ENCODE data around the gene CTNNA3. TPM values are rescaled to one million over a fixed set of nuclear protein-coding genes. Genes with fewer than 3 reads are reported as not detected.

Gene CTNNA3
- total and polyA plus RNA-seq, 9 donors = 4.1 to 18.8 (median 6.3) TPM

- Histone ChIP-seq H3K4me1 (ENCODE audit: control insufficient read depth, insufficient read depth, low read length) (peaks cover 2% of the 10 kb centered on the region), H3K36me3 (ENCODE audit: control insufficient read depth, insufficient read depth, low read length) (no peaks in the 10 kb centered on the region), H3K27me3 (ENCODE audit: control insufficient read depth, insufficient read depth, low read length) (no peaks in the 10 kb centered on the region), H3K27ac (ENCODE audit: low read length) (no peak overlapping the region), H3K9me3 (replicated peaks; ENCODE audit: control insufficient read depth, low read depth, low read length) (no peaks in the 10 kb centered on the region), H3K4me3 (ENCODE audit: low read length) (no peak overlapping the region)
- 31% methylated on average over 4 of the region's 4 CpGs for WGBS (ENCODE audit: insufficient coverage)
- no peak for DNase-seq
Measured at GRCh38 chr10:66586897-66587679, 1108.9 kb downstream of the CTNNA3 start.

- 51% methylated on average over 3 of the region's 5 CpGs for WGBS (ENCODE audit: insufficient coverage)
- H3K4me1 ChIP-seq (ENCODE audit: control insufficient read depth, insufficient read depth, low read length) = peaks cover 2% of the 10 kb centered on the region
- H3K27me3 ChIP-seq (ENCODE audit: control insufficient read depth, insufficient read depth, low read length) = no peaks in the 10 kb centered on the region
- no peaks in the 10 kb centered on the region for H3K36me3 ChIP-seq (ENCODE audit: control insufficient read depth, insufficient read depth, low read length)
- H3K9me3 ChIP-seq (replicated peaks; ENCODE audit: control insufficient read depth, low read depth, low read length) = no peaks in the 10 kb centered on the region
- no peak overlapping the region for H3K4me3 ChIP-seq (ENCODE audit: low read length)
- DNase-seq = no peak
- H3K27ac ChIP-seq (ENCODE audit: low read length) = no peak overlapping the region
Measured at GRCh38 chr10:66586073-66586472, 1109.9 kb downstream of the CTNNA3 start.

- no peaks in the 10 kb centered on the region for H3K9me3 ChIP-seq (replicated peaks; ENCODE audit: control insufficient read depth, low read depth, low read length)
- H3K4me1 ChIP-seq (ENCODE audit: control insufficient read depth, insufficient read depth, low read length) = no peaks in the 10 kb centered on the region
- WGBS (ENCODE audit: insufficient coverage) = no CpG with 5 or more reads among the region's 2 CpGs
- DNase-seq = peak; percentile 25
- no peak overlapping the region for H3K27ac ChIP-seq (ENCODE audit: low read length)
- H3K4me3 ChIP-seq (ENCODE audit: low read length) = no peak overlapping the region
- H3K27me3 ChIP-seq (ENCODE audit: control insufficient read depth, insufficient read depth, low read length) = no peaks in the 10 kb centered on the region
- H3K36me3 ChIP-seq (ENCODE audit: control insufficient read depth, insufficient read depth, low read length) = no peaks in the 10 kb centered on the region
Measured at GRCh38 chr10:66575251-66575855, 1120.6 kb downstream of the CTNNA3 start.

- DNase-seq = no peak
- no peak overlapping the region for H3K4me3 ChIP-seq (ENCODE audit: low read length)
- H3K27ac ChIP-seq (ENCODE audit: low read length) = no peak overlapping the region
- 60% methylated on average over 1 of the region's 2 CpGs for WGBS (ENCODE audit: insufficient coverage)
- no peaks in the 10 kb centered on the region for H3K4me1 ChIP-seq (ENCODE audit: control insufficient read depth, insufficient read depth, low read length)
- no peaks in the 10 kb centered on the region for H3K9me3 ChIP-seq (replicated peaks; ENCODE audit: control insufficient read depth, low read depth, low read length)
- H3K27me3 ChIP-seq (ENCODE audit: control insufficient read depth, insufficient read depth, low read length) = no peaks in the 10 kb centered on the region
- no peaks in the 10 kb centered on the region for H3K36me3 ChIP-seq (ENCODE audit: control insufficient read depth, insufficient read depth, low read length)
Measured at GRCh38 chr10:66572700-66573099, 1123.3 kb downstream of the CTNNA3 start.

- Histone ChIP-seq H3K4me1 (ENCODE audit: control insufficient read depth, insufficient read depth, low read length) (no peaks in the 10 kb centered on the region), H3K4me3 (ENCODE audit: low read length) (no peak overlapping the region), H3K27me3 (ENCODE audit: control insufficient read depth, insufficient read depth, low read length) (no peaks in the 10 kb centered on the region), H3K9me3 (replicated peaks; ENCODE audit: control insufficient read depth, low read depth, low read length) (no peaks in the 10 kb centered on the region), H3K27ac (ENCODE audit: low read length) (no peak overlapping the region), H3K36me3 (ENCODE audit: control insufficient read depth, insufficient read depth, low read length) (no peaks in the 10 kb centered on the region)
- DNase-seq = no peak
- WGBS (ENCODE audit: insufficient coverage) = 74% methylated on average over 3 of the region's 4 CpGs
Measured at GRCh38 chr10:66565999-66566398, 1130.0 kb downstream of the CTNNA3 start.

- H3K27me3 ChIP-seq (ENCODE audit: control insufficient read depth, insufficient read depth, low read length) = no peaks in the 10 kb centered on the region
- no peaks in the 10 kb centered on the region for H3K4me1 ChIP-seq (ENCODE audit: control insufficient read depth, insufficient read depth, low read length)
- DNase-seq = no peak
- H3K36me3 ChIP-seq (ENCODE audit: control insufficient read depth, insufficient read depth, low read length) = no peaks in the 10 kb centered on the region
- no peaks in the 10 kb centered on the region for H3K9me3 ChIP-seq (replicated peaks; ENCODE audit: control insufficient read depth, low read depth, low read length)
- WGBS (ENCODE audit: insufficient coverage) = no CpG with 5 or more reads among the region's 3 CpGs
- H3K27ac ChIP-seq (ENCODE audit: low read length) = no peak overlapping the region
- H3K4me3 ChIP-seq (ENCODE audit: low read length) = no peak overlapping the region
Measured at GRCh38 chr10:66564287-66564686, 1131.7 kb downstream of the CTNNA3 start.

GRCh38 chr10:66555061-66555460 lies 1140.9 kb downstream of the CTNNA3 start:
- Histone ChIP-seq H3K27ac (ENCODE audit: low read length) (no peak overlapping the region), H3K9me3 (replicated peaks; ENCODE audit: control insufficient read depth, low read depth, low read length) (no peaks in the 10 kb centered on the region), H3K27me3 (ENCODE audit: control insufficient read depth, insufficient read depth, low read length) (no peaks in the 10 kb centered on the region), H3K36me3 (ENCODE audit: control insufficient read depth, insufficient read depth, low read length) (no peaks in the 10 kb centered on the region), H3K4me1 (ENCODE audit: control insufficient read depth, insufficient read depth, low read length) (no peaks in the 10 kb centered on the region), H3K4me3 (ENCODE audit: low read length) (no peak overlapping the region)
- DNase-seq = peak; percentile 74
- WGBS (ENCODE audit: insufficient coverage) = 20% methylated on average over 1 of the region's 2 CpGs

GRCh38 chr10:66552331-66552730 lies 1143.7 kb downstream of the CTNNA3 start:
- DNase-seq = no peak
- Histone ChIP-seq H3K27me3 (ENCODE audit: control insufficient read depth, insufficient read depth, low read length) (no peaks in the 10 kb centered on the region), H3K4me3 (ENCODE audit: low read length) (no peak overlapping the region), H3K4me1 (ENCODE audit: control insufficient read depth, insufficient read depth, low read length) (no peaks in the 10 kb centered on the region), H3K27ac (ENCODE audit: low read length) (no peak overlapping the region), H3K36me3 (ENCODE audit: control insufficient read depth, insufficient read depth, low read length) (no peaks in the 10 kb centered on the region), H3K9me3 (replicated peaks; ENCODE audit: control insufficient read depth, low read depth, low read length) (no peaks in the 10 kb centered on the region)
- no CpG with 5 or more reads among the region's 1 CpG for WGBS (ENCODE audit: insufficient coverage)

- H3K36me3 ChIP-seq (ENCODE audit: control insufficient read depth, insufficient read depth, low read length) = no peaks in the 10 kb centered on the region
- no peak for DNase-seq
- H3K9me3 ChIP-seq (replicated peaks; ENCODE audit: control insufficient read depth, low read depth, low read length) = no peaks in the 10 kb centered on the region
- no peaks in the 10 kb centered on the region for H3K27me3 ChIP-seq (ENCODE audit: control insufficient read depth, insufficient read depth, low read length)
- WGBS (ENCODE audit: insufficient coverage) = 77% methylated on average over 2 of the region's 3 CpGs
- no peaks in the 10 kb centered on the region for H3K4me1 ChIP-seq (ENCODE audit: control insufficient read depth, insufficient read depth, low read length)
- H3K27ac ChIP-seq (ENCODE audit: low read length) = no peak overlapping the region
- no peak overlapping the region for H3K4me3 ChIP-seq (ENCODE audit: low read length)
Measured at GRCh38 chr10:66550351-66550750, 1145.6 kb downstream of the CTNNA3 start.

- Histone ChIP-seq H3K4me3 (ENCODE audit: low read length) (no peak overlapping the region), H3K27me3 (ENCODE audit: control insufficient read depth, insufficient read depth, low read length) (no peaks in the 10 kb centered on the region), H3K4me1 (ENCODE audit: control insufficient read depth, insufficient read depth, low read length) (no peaks in the 10 kb centered on the region), H3K36me3 (ENCODE audit: control insufficient read depth, insufficient read depth, low read length) (no peaks in the 10 kb centered on the region), H3K27ac (ENCODE audit: low read length) (no peak overlapping the region), H3K9me3 (replicated peaks; ENCODE audit: control insufficient read depth, low read depth, low read length) (no peaks in the 10 kb centered on the region)
- 94% methylated on average over 2 of the region's 3 CpGs for WGBS (ENCODE audit: insufficient coverage)
- no peak for DNase-seq
Measured at GRCh38 chr10:66538908-66539307, 1157.1 kb downstream of the CTNNA3 start.

Measured in muscle of leg (tissue), 11 donors.